Measurements from ENCODE around the gene MTMR11. TPM values are rescaled to one million over a fixed set of nuclear protein-coding genes. Genes with fewer than 3 reads are reported as not detected.
"Not testable (repeated sequence)": the region's sequence is repeated elsewhere in the genome, so short reads cannot be mapped to it uniquely, and the experiment has no call there.

The MTMR11 gene
- total RNA-seq, 2 experiments from 2014 or later, result 0.51 to 0.86 TPM

DNA sequence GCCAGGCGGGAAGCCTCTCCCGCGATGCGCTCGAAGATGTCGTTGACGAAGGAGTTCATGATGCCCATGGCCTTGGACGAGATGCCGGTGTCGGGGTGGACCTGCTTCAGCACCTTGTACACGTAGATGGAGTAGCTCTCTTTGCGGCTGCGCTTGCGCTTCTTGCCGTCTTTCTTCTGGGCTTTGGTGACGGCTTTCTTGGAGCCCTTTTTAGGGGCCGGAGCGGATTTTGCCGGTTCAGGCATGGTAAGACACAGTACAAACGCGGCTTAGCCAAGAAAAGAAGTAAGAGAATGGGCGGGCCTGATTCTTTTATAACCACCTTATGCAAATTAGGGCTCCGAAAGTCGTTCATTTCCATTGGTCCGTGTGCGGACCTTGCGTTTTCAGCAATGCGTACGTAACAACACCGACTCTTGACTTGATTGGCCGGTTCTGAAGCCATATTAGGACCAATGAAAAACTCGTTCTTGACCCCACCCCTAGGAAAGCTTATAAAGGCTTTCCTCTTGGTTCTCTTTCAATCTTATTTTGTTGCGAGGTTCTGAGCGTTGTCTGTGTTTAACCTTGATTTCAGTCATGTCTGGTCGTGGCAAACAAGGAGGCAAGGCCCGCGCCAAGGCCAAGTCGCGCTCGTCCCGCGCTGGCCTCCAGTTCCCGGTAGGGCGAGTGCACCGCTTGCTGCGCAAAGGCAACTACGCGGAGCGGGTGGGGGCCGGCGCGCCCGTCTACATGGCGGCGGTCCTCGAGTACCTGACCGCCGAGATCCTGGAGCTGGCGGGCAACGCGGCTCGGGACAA is 50.1 kb downstream of the MTMR11 start:
- ChIA-PET CTCF (interaction anchor here (1.4 to 2.0 kb wide), 3 partner anchors 41 to 182 kb away, joined by 3 to 5 read pairs (median 5); partner anchors contain the start of gene VPS45), POLR2A (interaction anchor here (0.6 to 6.8 kb wide), 39 partner anchors 9 to 409 kb away, joined by 3 to 325 read pairs (median 5); partner anchors contain the start of genes ANP32E, BOLA1, OTUD7B and PLEKHO1)
- H3K36me3 Mint-ChIP-seq (ENCODE audit: low read depth), result no peaks in the 10 kb centered on the region
- TF ChIP-seq CTCF (IDR thresholded peaks at IDR 0.05), result no peak
- no peak overlapping the region for H3K27ac Mint-ChIP-seq
- no peak overlapping the region for H3K4me3 Mint-ChIP-seq
- intact Hi-C loops (cut with micrococcal nuclease), result no loop called here
- H3K9me3 Mint-ChIP-seq, result no peaks in the 10 kb centered on the region
- H3K27me3 Mint-ChIP-seq, result peaks cover 2% of the 10 kb centered on the region
- ATAC-seq, result peak; percentile 57
- peak; percentile 88 for DNase-seq
- peaks cover 15% of the 10 kb centered on the region for H3K4me1 Mint-ChIP-seq (ENCODE audit: low read depth)

- H3K27ac Mint-ChIP-seq; DNase-seq; H3K36me3 Mint-ChIP-seq (ENCODE audit: low read depth); H3K9me3 Mint-ChIP-seq; ATAC-seq; H3K27me3 Mint-ChIP-seq; H3K4me3 Mint-ChIP-seq; intact Hi-C loops (cut with micrococcal nuclease): not testable (repeated sequence)
- peaks cover 18% of the 10 kb centered on the region for H3K4me1 Mint-ChIP-seq (ENCODE audit: low read depth)
- ChIA-PET POLR2A (interaction anchor here (0.6 to 6.8 kb wide), 29 partner anchors 9 to 410 kb away, joined by 3 to 325 read pairs (median 10); partner anchors contain the start of genes ANP32E, BOLA1, OTUD7B and PLEKHO1), CTCF (interaction anchor here (1.4 to 2.0 kb wide), 3 partner anchors 41 to 301 kb away, joined by 3 to 5 read pairs (median 3); no protein-coding TSS in a partner anchor)
Measured at GRCh38 chr1:149886121-149886395, 50.6 kb downstream of the MTMR11 start.

- no peak for TF ChIP-seq CTCF (IDR thresholded peaks at IDR 0.05)
- DNase-seq (peak; percentile 88), ATAC-seq (peak; percentile 15)
- H3K36me3 Mint-ChIP-seq (ENCODE audit: low read depth), result no peaks in the 10 kb centered on the region
- no peak overlapping the region for H3K4me3 Mint-ChIP-seq
- H3K27ac Mint-ChIP-seq, result no peak overlapping the region
- CTCF ChIA-PET, result interaction anchor here (1.4 to 2.0 kb wide), 3 partner anchors 40 to 302 kb away, joined by 3 to 5 read pairs (median 3); no protein-coding TSS in a partner anchor
- intact Hi-C loops (cut with micrococcal nuclease), result no loop called here
- H3K27me3 Mint-ChIP-seq, result peaks cover 2% of the 10 kb centered on the region
- H3K9me3 Mint-ChIP-seq, result no peaks in the 10 kb centered on the region
- POLR2A ChIA-PET, result interaction anchor here (0.8 to 6.8 kb wide), 24 partner anchors 8 to 410 kb away, joined by 3 to 325 read pairs (median 14); partner anchors contain the start of genes ANP32E, BOLA1, OTUD7B and PLEKHO1
- peaks cover 18% of the 10 kb centered on the region for H3K4me1 Mint-ChIP-seq (ENCODE audit: low read depth)
Measured at GRCh38 chr1:149885339-149886120, 51.1 kb downstream of the MTMR11 start.

DNA sequence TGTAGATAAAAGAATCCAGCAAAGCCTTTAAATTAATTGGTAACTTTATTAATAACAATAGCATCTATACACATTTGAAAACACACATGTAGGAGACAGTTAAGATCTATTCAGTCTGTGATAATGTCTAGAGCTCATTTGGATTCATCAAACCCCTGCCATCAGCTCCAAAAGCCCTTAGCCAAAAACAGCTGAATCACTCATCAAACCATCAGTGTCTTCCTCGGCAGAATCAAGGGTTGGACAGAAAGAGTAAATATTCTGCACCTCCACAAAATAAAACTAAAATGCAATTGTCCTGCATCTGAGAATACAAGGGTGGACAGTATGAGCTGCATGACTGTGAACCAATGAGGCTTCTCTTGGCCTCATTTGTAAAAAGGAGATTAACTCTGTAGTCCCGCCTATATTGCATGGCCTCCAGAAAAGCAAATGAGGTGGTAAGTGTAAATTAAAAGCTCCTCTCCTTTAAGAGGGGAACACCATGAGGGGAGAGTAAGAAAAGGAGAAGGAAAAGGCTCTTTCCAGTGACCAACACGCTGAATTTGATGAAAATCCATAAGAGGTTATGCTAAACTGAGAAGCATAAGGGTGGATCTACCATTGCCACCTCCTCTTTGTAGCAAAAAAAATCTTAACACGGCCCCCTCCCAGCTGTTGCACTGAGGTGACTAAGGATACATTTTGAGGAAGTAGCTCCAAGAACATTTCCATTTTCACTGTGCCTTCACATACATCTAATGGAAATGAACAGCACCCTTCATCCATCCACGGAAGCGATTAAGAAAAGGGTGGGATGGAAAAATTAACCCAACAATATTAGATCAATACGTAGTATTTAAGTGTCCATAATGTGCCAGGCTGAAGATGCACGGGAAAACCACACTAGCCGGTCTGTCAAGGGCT is 52.0 kb downstream of the MTMR11 start:
- CTCF ChIA-PET, result interaction anchor here (1.3 to 2.0 kb wide), 4 partner anchors 40 to 303 kb away, joined by 3 to 5 read pairs (median 3); no protein-coding TSS in a partner anchor
- H3K9me3 Mint-ChIP-seq, result no peaks in the 10 kb centered on the region
- TF ChIP-seq CTCF (IDR thresholded peaks at IDR 0.05), result no peak
- peaks cover 2% of the 10 kb centered on the region for H3K27me3 Mint-ChIP-seq
- no peak overlapping the region for H3K4me3 Mint-ChIP-seq
- H3K27ac Mint-ChIP-seq, result no peak overlapping the region
- intact Hi-C loops (cut with micrococcal nuclease), result no loop called here
- DNase-seq, result peak; percentile 63
- POLR2A ChIA-PET, result interaction anchor here (0.8 to 6.8 kb wide), 12 partner anchors 7 to 351 kb away, joined by 3 to 325 read pairs (median 32); partner anchors contain the start of genes ANP32E, BOLA1, SF3B4 and VPS45
- peaks cover 20% of the 10 kb centered on the region for H3K4me1 Mint-ChIP-seq (ENCODE audit: low read depth)
- no peak for ATAC-seq
- H3K36me3 Mint-ChIP-seq (ENCODE audit: low read depth), result no peaks in the 10 kb centered on the region
